ENCODE data around the gene DPEP1.

DNA sequence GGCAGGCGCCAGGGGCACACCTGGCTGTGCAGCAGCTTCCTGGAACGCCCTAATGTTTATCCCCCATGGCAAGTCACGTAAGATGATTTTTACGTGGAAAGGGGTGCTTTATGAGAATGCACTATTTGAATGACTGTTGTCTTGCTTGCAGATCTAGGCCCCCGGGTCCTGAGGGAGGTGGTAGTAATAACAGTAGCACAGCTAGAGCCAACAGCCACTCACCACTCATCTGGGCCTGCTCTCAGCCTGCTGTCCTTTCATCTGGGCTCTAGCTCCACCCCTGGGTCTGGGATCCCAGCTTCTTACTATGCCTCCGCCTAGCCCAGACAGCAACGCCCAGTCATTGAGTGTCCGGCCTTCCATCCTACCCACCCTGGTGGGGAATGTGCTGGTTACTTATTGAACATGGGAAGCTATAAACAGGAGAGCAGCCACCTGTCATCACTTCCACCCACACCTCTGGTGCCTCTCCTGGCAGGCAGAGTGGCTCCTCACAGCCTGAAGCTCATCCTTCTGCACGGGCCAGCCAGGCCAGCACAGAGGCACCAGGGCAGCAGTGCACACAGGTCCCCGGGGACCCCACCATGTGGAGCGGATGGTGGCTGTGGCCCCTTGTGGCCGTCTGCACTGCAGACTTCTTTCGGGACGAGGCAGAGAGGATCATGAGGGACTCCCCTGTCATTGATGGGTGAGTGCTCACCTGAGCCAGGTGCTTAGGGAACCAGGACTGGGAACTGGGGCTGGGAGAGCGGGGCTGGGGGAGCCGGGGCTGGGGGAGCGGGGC is 16.6 kb downstream of the DPEP1 start:
- TF ChIP-seq POLR2A (IDR thresholded peaks at IDR 0.05) (no peak), CTCF (IDR thresholded peaks at IDR 0.05 in 8 of 11, conservative IDR thresholded peaks at IDR 0.05 in 3 of 11) (no peak), POLR2AphosphoS5 (IDR thresholded peaks at IDR 0.05) (no peak)

Measured in spleen (tissue), 7 donors.